Mammary microvascular endothelial cell (primary cell): ENCODE results near the gene KIFBP. TPM values are rescaled to one million over a fixed set of nuclear protein-coding genes. Genes with fewer than 3 reads are reported as not detected.

Experiments used
- total RNA-seq: library from RNA; depleted of rRNA; stranded (reverse); fragments of >200 nt; gene quantifications from 2 replicates; pipeline ENCODE4 v1.2.3, GENCODE V29; 2015

Gene KIFBP
- total RNA-seq: 53.7 and 55.9 TPM in 2 replicates

DNA sequence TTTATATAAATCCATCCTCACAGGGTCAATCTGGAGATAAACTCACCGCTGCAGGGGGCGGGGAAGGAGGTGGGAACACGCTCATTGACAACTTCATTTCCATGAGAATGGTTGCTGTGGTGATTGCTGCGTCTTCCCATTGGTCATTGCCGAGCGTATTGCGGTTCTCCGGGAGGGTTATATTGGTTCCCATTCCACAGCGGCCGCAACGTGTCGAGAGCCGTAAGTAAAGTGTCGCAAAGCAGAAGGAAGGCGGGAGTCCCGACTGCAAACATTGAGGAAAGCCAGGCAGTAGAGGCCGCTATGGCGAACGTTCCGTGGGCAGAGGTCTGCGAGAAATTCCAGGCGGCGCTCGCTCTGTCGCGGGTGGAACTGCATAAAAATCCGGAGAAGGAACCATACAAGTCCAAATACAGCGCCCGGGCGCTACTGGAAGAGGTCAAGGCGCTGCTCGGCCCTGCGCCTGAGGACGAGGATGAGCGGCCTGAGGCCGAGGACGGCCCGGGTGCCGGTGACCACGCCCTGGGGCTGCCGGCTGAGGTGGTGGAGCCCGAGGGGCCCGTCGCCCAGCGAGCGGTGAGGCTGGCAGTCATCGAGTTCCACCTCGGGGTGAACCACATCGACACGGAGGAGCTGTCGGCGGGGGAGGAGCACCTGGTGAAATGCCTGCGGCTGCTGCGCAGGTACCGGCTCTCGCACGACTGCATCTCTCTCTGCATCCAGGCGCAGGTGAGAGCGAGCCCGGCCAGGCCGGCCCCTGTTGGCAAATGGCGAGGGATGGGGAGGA lies at the start of gene KIFBP:
KIFBP (plus strand) TSS at position 274 of the 787 bp plus-strand sequence; CDS start at position 304, 30 bp downstream.

DNA sequence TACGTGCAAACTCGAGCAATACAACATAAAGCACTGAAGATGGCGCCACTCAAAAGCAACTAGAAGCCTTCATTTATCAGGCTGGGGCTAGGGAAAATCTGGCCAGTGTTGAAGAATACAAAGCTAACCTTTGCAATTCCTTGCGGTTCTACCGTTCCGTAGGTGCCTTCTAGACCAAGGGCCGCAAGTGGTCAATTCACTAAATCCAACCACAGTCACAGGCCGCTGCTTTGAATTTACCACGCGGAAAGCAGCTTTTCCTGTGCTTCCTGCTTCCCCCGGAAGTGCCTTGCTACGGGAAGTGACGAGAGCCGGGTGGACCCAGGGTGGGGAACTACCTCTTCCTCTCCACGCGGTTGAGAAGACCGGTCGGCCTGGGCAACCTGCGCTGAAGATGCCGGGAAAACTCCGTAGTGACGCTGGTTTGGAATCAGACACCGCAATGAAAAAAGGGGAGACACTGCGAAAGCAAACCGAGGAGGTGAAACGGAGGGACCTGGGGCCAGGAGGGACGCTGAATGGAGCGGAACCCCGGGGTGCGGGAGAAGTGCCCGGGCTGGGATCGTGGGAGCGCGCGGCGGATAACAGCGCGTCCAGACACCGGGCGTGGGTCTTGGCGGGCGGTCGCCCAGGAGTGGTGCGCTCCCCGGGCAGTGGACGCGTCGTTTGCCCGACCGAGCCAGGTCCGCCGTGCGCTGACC lies 32.6 kb upstream of the KIFBP start, which contains the start of gene DDX21:
DDX21 (plus strand) TSS at position 339 of the 701 bp plus-strand sequence; CDS start at position 395, 56 bp downstream.

Other genes with a start within 250 kb of the KIFBP start
- gene STOX1, start 161.3 kb upstream of the KIFBP start, total RNA-seq: 0.59 TPM in 1 of 2 replicates, not detected in the other
- 22.3 and 29.2 TPM in 2 replicates for gene DDX50, start 87.5 kb upstream of the KIFBP start, total RNA-seq
- gene DDX21, start 32.6 kb upstream of the KIFBP start, total RNA-seq: 103 and 105 TPM in 2 replicates
- 1,443 and 1,601 TPM in 2 replicates for gene SRGN, start 99.3 kb downstream of the KIFBP start, total RNA-seq
- 39.3 and 40.4 TPM in 2 replicates for gene VPS26A, start 135.4 kb downstream of the KIFBP start, total RNA-seq
- 22.3 and 24.5 TPM in 2 replicates for gene SUPV3L1, start 191.4 kb downstream of the KIFBP start, total RNA-seq
- gene HKDC1, start 231.5 kb downstream of the KIFBP start, total RNA-seq: 0.05 TPM in 1 of 2 replicates, not detected in the other